ENCODE results near the gene FAM184B. TPM values are rescaled to one million over a fixed set of nuclear protein-coding genes. Genes with fewer than 3 reads are reported as not detected.
A peak's percentile ranks its signal among the peaks of the same experiment; 100 is the strongest.

FAM184B gene
- polyA plus RNA-seq, 2 of the 4 experiments (the other 2 are of a cell fraction): not detected

DNA sequence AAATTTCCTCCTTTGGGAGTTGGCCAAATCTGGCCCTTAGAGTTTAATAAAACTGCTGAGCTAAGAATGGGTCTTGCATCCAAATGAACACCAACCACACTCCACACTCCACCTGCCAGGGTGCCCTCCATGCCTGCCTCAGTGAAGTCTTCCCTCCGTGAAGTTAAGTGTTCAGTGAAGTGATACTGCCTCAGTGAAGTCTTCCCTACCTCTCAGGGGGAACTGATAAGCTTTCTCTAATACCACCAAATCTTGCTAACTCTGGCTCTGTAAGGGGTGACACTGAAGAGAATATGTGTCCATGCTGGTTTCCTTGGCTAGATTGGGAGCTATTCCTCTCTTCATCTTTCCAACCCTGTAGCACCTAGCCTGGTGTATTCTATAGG is 139.0 kb downstream of the FAM184B start:
- no peaks in the 10 kb centered on the region for H3K4me1 ChIP-seq
- no peak for TF ChIP-seq JUNB (IDR thresholded peaks at IDR 0.05)
- TF ChIP-seq, protein P1, sequence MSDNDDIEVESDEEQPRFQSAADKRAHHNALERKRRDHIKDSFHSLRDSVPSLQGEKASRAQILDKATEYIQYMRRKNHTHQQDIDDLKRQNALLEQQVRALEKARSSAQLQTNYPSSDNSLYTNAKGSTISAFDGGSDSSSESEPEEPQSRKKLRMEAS (IDR thresholded peaks at IDR 0.05): no peak
- no peak for TF ChIP-seq NR3C1 (IDR thresholded peaks at IDR 0.05)
- TF ChIP-seq MAZ (IDR thresholded peaks at IDR 0.05; ENCODE audit: borderline replicate concordance, low read depth, low read length): no peak
- TF ChIP-seq HEYL (CRISPR knock-in tag; IDR thresholded peaks at IDR 0.05): no peak
- TF ChIP-seq SREBF2 (IDR thresholded peaks at IDR 0.05): no peak
- no peak for TF ChIP-seq NPAS2 (CRISPR knock-in tag; IDR thresholded peaks at IDR 0.05; ENCODE audit: borderline replicate concordance)
- TF ChIP-seq FOSL2 (IDR thresholded peaks at IDR 0.05): no peak
- TF ChIP-seq FOSL2 (CRISPR knock-in tag; IDR thresholded peaks at IDR 0.05): no peak
- TF ChIP-seq, protein P2, sequence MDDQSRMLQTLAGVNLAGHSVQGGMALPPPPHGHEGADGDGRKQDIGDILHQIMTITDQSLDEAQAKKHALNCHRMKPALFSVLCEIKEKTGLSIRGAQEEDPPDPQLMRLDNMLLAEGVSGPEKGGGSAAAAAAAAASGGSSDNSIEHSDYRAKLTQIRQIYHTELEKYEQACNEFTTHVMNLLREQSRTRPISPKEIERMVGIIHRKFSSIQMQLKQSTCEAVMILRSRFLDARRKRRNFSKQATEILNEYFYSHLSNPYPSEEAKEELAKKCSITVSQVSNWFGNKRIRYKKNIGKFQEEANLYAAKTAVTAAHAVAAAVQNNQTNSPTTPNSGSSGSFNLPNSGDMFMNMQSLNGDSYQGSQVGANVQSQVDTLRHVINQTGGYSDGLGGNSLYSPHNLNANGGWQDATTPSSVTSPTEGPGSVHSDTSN (IDR thresholded peaks at IDR 0.05): no peak
- TF ChIP-seq POLR2A (IDR thresholded peaks at IDR 0.05; ENCODE audit: low read length): no peak
- no peak for TF ChIP-seq CEBPB (IDR thresholded peaks at IDR 0.05)
- TF ChIP-seq CHD2 (IDR thresholded peaks at IDR 0.05; ENCODE audit: low read length, partially characterized antibody): no peak
- no peak for TF ChIP-seq CHD4 (IDR thresholded peaks at IDR 0.05; ENCODE audit: borderline replicate concordance)
- no peak for TF ChIP-seq POLR2AphosphoS2 (conservative IDR thresholded peaks at IDR 0.05; ENCODE audit: low read length)
- TF ChIP-seq HOXB13 (CRISPR knock-in tag; IDR thresholded peaks at IDR 0.05; ENCODE audit: low read depth): no peak
- TF ChIP-seq NFE2L2 (conservative IDR thresholded peaks at IDR 0.05; ENCODE audit: low read length): no peak
- no peak for TF ChIP-seq CBX8 (IDR thresholded peaks at IDR 0.05)
- WGBS (ENCODE audit: missing lambda C conversion rate): 92% methylated on average over 1 of the region's 1 CpG
- H3K27ac ChIP-seq: no peak overlapping the region
- no peak overlapping the region for H3K4me2 ChIP-seq
- peaks cover 6% of the 10 kb centered on the region; the same call in 1 of the 3 replicates for H3K9me3 ChIP-seq
- FAIRE-seq (no peak), ATAC-seq (no peak), DNase-seq (ENCODE audit: low read depth in 1 of 2, low spot score in 1 of 2) (no peak)
- H3K4me3 ChIP-seq: no peak overlapping the region
- ChIA-PET CTCF (interaction anchor here (1.2 kb wide), 1 partner anchor 26 kb away, joined by 3 read pairs; no protein-coding TSS in a partner anchor), POLR2A (no interaction called here)

GRCh38 chr4:17639136-17639535 is 142.3 kb downstream of the FAM184B start:
- FAIRE-seq (no peak), ATAC-seq (no peak), DNase-seq (ENCODE audit: low read depth in 1 of 2, low spot score in 1 of 2) (no peak)
- H3K4me2 ChIP-seq: no peak overlapping the region
- TF ChIP-seq CHD2 (IDR thresholded peaks at IDR 0.05; ENCODE audit: low read length, partially characterized antibody) (no peak), BHLHE40 (IDR thresholded peaks at IDR 0.05; ENCODE audit: low read depth, low read length) (no peak), MYC (IDR thresholded peaks at IDR 0.05; ENCODE audit: borderline replicate concordance, low read length) (no peak)
- TF ChIP-seq, protein P3, sequence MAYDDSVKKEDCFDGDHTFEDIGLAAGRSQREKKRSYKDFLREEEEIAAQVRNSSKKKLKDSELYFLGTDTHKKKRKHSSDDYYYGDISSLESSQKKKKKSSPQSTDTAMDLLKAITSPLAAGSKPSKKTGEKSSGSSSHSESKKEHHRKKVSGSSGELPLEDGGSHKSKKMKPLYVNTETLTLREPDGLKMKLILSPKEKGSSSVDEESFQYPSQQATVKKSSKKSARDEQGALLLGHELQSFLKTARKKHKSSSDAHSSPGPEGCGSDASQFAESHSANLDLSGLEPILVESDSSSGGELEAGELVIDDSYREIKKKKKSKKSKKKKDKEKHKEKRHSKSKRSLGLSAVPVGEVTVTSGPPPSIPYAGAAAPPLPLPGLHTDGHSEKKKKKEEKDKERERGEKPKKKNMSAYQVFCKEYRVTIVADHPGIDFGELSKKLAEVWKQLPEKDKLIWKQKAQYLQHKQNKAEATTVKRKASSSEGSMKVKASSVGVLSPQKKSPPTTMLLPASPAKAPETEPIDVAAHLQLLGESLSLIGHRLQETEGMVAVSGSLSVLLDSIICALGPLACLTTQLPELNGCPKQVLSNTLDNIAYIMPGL (CRISPR knock-in tag; IDR thresholded peaks at IDR 0.05; ENCODE audit: borderline replicate concordance): no peak
- H3K9me3 ChIP-seq: peaks cover 6% of the 10 kb centered on the region; the same call in 1 of the 3 replicates
- 97% methylated on average over 5 of the region's 7 CpGs for WGBS (ENCODE audit: missing lambda C conversion rate)
- no peaks in the 10 kb centered on the region for H3K4me1 ChIP-seq
- POLR2A ChIA-PET: no interaction called here
- no peak overlapping the region for H3K4me3 ChIP-seq
- CTCF ChIA-PET: interaction anchor here (1.1 kb wide), 1 partner anchor 90 kb away, joined by 3 read pairs; no protein-coding TSS in a partner anchor
- no peak overlapping the region for H3K27ac ChIP-seq

GRCh38 chr4:17636696-17637622 is 144.5 kb downstream of the FAM184B start:
- no peak overlapping the region for H3K27ac ChIP-seq
- H3K4me2 ChIP-seq: no peak overlapping the region
- no peaks in the 10 kb centered on the region for H3K9me3 ChIP-seq
- 40% methylated on average over 12 of the region's 32 CpGs for WGBS (ENCODE audit: missing lambda C conversion rate)
- ChIA-PET POLR2A (no interaction called here), CTCF (interaction anchor here (0.7 to 2.4 kb wide), 15 partner anchors 10 to 958 kb away, joined by 3 to 9 read pairs (median 4); no protein-coding TSS in a partner anchor)
- no peaks in the 10 kb centered on the region for H3K4me1 ChIP-seq
- DNase-seq (ENCODE audit: low read depth in 1 of 2, low spot score in 1 of 2): peak; percentile 43 to 63
- no peak for TF ChIP-seq RCOR1 (IDR thresholded peaks at IDR 0.05; ENCODE audit: low read depth, low read length)
- no peak for TF ChIP-seq MAZ (IDR thresholded peaks at IDR 0.05; ENCODE audit: borderline replicate concordance, low read depth, low read length)
- TF ChIP-seq, protein P1 (IDR thresholded peaks at IDR 0.05): no peak
- TF ChIP-seq, protein P4, sequence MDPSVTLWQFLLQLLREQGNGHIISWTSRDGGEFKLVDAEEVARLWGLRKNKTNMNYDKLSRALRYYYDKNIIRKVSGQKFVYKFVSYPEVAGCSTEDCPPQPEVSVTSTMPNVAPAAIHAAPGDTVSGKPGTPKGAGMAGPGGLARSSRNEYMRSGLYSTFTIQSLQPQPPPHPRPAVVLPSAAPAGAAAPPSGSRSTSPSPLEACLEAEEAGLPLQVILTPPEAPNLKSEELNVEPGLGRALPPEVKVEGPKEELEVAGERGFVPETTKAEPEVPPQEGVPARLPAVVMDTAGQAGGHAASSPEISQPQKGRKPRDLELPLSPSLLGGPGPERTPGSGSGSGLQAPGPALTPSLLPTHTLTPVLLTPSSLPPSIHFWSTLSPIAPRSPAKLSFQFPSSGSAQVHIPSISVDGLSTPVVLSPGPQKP (IDR thresholded peaks at IDR 0.05; ENCODE audit: low read depth, low read length): no peak
- no peak for TF ChIP-seq CBX8 (IDR thresholded peaks at IDR 0.05)
- TF ChIP-seq CTCF (IDR thresholded peaks at IDR 0.05): peak; percentile 61
- peak; percentile 56 to 60 for TF ChIP-seq RAD21 (conservative IDR thresholded peaks at IDR 0.05 in 1 of 2, IDR thresholded peaks at IDR 0.05 in 1 of 2)
- peak; percentile 48; the same call in 1 of the 3 replicates for TF ChIP-seq SMC3 (IDR thresholded peaks at IDR 0.05)
- H3K4me3 ChIP-seq: no peak overlapping the region
- FAIRE-seq: no peak
- ATAC-seq: peak; percentile 98 to 99
